Gastroesophageal sphincter (tissue), 4 donors: ENCODE results near the gene MINDY3. TPM values are rescaled to one million over a fixed set of nuclear protein-coding genes. Genes with fewer than 3 reads are reported as not detected.

Source experiments
- ATAC-seq: fragments of 150-250 bp; one replicate; pipeline ENCODE4 v1.9.1; 2016; ENCODE audit warnings: mild to moderate bottlenecking, moderate library complexity
- H3K27ac ChIP-seq, 4 donors: fragments of 200-600 bp; sonication (generic) in 3 of 4; 1 replicate in 3 of 4; 2 replicates in 1 of 4; pipeline ENCODE4 v1.5.1; 2016 to 2019
- H3K27me3 ChIP-seq: fragments of 200-600 bp; sonication (generic); one replicate; pipeline ENCODE4 v1.5.1; 2019
- H3K36me3 ChIP-seq, 2 donors: fragments of 200-600 bp; sonication (generic); one replicate each; pipeline ENCODE4 v1.5.1; 2019; ENCODE audit warnings: control low read depth in 1 of 2
- H3K4me1 ChIP-seq, 3 donors: fragments of 200-600 bp; sonication (generic); 1 replicate in 2 of 3; 2 replicates in 1 of 3; pipeline ENCODE4 v1.5.1; 2016 to 2019; ENCODE audit warnings: control low read depth in 2 of 3
- H3K4me3 ChIP-seq, 2 donors: fragments of 200-600 bp; sonication (generic); one replicate each; pipeline ENCODE4 v1.5.1; 2019; ENCODE audit warnings: mild to moderate bottlenecking in 1 of 2, moderate library complexity in 1 of 2
- H3K9me3 ChIP-seq, 3 donors: fragments of 200-600 bp; sonication (generic); one replicate each; pipeline ENCODE4 v1.5.1; 2017 to 2019; ENCODE audit warnings: control low read depth in 2 of 3
- EP300 ChIP-seq: sonication (generic); formaldehyde crosslinking; IDR thresholded peaks from one replicate; pipeline ENCODE4 v1.6.1; 2017; ENCODE audit warnings: antibody characterized with exemption, mild to moderate bottlenecking
- POLR2A ChIP-seq, 2 donors: fragments of 450-650 bp; IDR thresholded peaks; one replicate each; pipeline ENCODE4 v1.6.1; 2017; ENCODE audit warnings: antibody characterized with exemption in 2 of 2, mild to moderate bottlenecking in 2 of 2, moderate library complexity in 1 of 2
- POLR2AphosphoS5 ChIP-seq: sonication (generic); formaldehyde crosslinking; IDR thresholded peaks from one replicate; pipeline ENCODE4 v1.6.1; 2017; ENCODE audit warnings: antibody characterized with exemption
- WGBS, 2 donors: methylation state at CpG; one replicate each; pipeline ENCODE4 v1.1.5; 2018; ENCODE audit warnings: low coverage in 1 of 2; 5-methylcytosine and 5-hydroxymethylcytosine counted together
- total RNA-seq, 4 donors: library from RNA; depleted of rRNA; stranded (reverse); fragments of >200 nt; gene quantifications; one replicate each; pipeline ENCODE4 v1.1.0, GENCODE V29; 2016
- TF ChIP-seq, protein P1 (sequence below), 4 experiments: fragments of 200-600 bp in 2 of 4; fragments of 450-650 bp in 2 of 4; sonication (generic) in 1 of 4; IDR thresholded peaks; one replicate each; pipeline ENCODE4 v1.5.1; 2017 to 2019; ENCODE audit warnings: antibody characterized with exemption in 4 of 4, mild to moderate bottlenecking in 2 of 4, moderate library complexity in 2 of 4

MINDY3 gene
- total RNA-seq, 4 donors from 2014 or later = 21.8 to 93.6 (median 36.7) TPM

- Histone ChIP-seq H3K36me3 (peaks cover 0 to 9% of the 10 kb centered on the region in 2 donors), H3K4me3 (no peak overlapping the region), H3K9me3 (no peaks in the 10 kb centered on the region), H3K4me1 (peaks cover 0 to 31% (median 0%) of the 10 kb centered on the region in 3 donors), H3K27me3 (no peaks in the 10 kb centered on the region), H3K27ac (no peak overlapping the region)
- WGBS, 2 donors = 87 to 96% methylated on average over 3 of the region's 3 CpGs
- no peak for ATAC-seq
- TF ChIP-seq, protein P1, sequence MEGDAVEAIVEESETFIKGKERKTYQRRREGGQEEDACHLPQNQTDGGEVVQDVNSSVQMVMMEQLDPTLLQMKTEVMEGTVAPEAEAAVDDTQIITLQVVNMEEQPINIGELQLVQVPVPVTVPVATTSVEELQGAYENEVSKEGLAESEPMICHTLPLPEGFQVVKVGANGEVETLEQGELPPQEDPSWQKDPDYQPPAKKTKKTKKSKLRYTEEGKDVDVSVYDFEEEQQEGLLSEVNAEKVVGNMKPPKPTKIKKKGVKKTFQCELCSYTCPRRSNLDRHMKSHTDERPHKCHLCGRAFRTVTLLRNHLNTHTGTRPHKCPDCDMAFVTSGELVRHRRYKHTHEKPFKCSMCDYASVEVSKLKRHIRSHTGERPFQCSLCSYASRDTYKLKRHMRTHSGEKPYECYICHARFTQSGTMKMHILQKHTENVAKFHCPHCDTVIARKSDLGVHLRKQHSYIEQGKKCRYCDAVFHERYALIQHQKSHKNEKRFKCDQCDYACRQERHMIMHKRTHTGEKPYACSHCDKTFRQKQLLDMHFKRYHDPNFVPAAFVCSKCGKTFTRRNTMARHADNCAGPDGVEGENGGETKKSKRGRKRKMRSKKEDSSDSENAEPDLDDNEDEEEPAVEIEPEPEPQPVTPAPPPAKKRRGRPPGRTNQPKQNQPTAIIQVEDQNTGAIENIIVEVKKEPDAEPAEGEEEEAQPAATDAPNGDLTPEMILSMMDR (IDR thresholded peaks at IDR 0.05) = no peak
- TF ChIP-seq POLR2AphosphoS5 (no peak), EP300 (no peak), POLR2A (IDR thresholded peaks at IDR 0.05) (no peak)
These were observed 46.9 kb downstream of the MINDY3 start for GRCh38 chr10:15813415-15813814.

GRCh38 chr10:15809450-15809849 lies 50.9 kb downstream of the MINDY3 start:
- no peak for ATAC-seq
- H3K36me3 ChIP-seq = peaks cover 0 to 17% of the 10 kb centered on the region in 2 donors
- H3K4me1 ChIP-seq = peaks cover 0 to 36% (median 0%) of the 10 kb centered on the region in 3 donors
- 89 to 93% methylated on average over 3 to 4 of the region's 4 CpGs for WGBS, 2 donors
- no peak overlapping the region for H3K4me3 ChIP-seq
- no peaks in the 10 kb centered on the region for H3K27me3 ChIP-seq
- no peaks in the 10 kb centered on the region for H3K9me3 ChIP-seq
- no peak overlapping the region for H3K27ac ChIP-seq
- no peak for TF ChIP-seq POLR2AphosphoS5
- TF ChIP-seq, protein P1 (IDR thresholded peaks at IDR 0.05) = no peak
- TF ChIP-seq EP300 = no peak
- no peak for TF ChIP-seq POLR2A (IDR thresholded peaks at IDR 0.05)

DNA sequence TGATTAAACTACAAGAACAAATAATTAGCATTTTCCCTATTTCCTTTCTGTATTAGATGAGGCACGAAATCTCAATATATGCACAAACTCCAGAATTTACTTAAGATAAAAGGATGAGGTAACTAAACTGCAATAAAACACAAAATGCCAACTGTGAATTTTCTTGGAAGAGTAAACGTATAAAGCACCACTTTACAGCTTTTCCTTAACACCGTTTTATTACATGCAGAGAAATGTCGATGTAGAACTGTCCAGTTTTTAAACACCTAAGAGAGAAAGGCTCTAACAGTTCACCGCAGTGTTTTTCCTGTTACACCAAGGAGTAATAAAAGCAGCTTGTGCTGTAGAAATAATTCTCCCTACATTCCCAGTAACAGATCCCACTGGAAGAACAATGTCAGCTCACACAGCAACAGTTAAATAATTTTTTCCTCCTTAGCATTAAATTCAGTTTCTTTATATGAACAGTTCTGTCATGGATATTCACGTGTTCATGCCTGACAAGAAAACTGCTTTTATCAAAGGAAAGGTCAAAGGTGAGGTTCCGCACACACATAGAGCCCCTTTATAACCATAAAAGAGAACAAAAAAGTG lies 52.0 kb downstream of the MINDY3 start:
- Histone ChIP-seq H3K27ac (no peak overlapping the region), H3K36me3 (peaks cover 0 to 19% of the 10 kb centered on the region in 2 donors), H3K9me3 (no peaks in the 10 kb centered on the region), H3K27me3 (no peaks in the 10 kb centered on the region), H3K4me3 (no peak overlapping the region), H3K4me1 (peaks cover 0 to 34% (median 0%) of the 10 kb centered on the region in 3 donors)
- TF ChIP-seq POLR2AphosphoS5 = no peak
- no peak for TF ChIP-seq EP300
- TF ChIP-seq, protein P1 (IDR thresholded peaks at IDR 0.05) = no peak
- no peak for TF ChIP-seq POLR2A (IDR thresholded peaks at IDR 0.05)
- 60 to 68% methylated on average over 4 to 7 of the region's 7 CpGs for WGBS, 2 donors
- ATAC-seq = no peak

- ATAC-seq = no peak
- peaks cover 0 to 34% of the 10 kb centered on the region in 2 donors for H3K36me3 ChIP-seq
These were observed 54.8 kb downstream of the MINDY3 start for GRCh38 chr10:15805395-15806058.

GRCh38 chr10:15804109-15804508 lies 56.2 kb downstream of the MINDY3 start:
- WGBS, 2 donors = 94 to 100% methylated on average over 4 of the region's 4 CpGs
- TF ChIP-seq POLR2AphosphoS5 = no peak
- H3K36me3 ChIP-seq = peaks cover 0 to 38% of the 10 kb centered on the region in 2 donors
- no peak overlapping the region for H3K4me3 ChIP-seq
- peaks cover 0 to 10% (median 0%) of the 10 kb centered on the region in 3 donors for H3K9me3 ChIP-seq
- H3K27me3 ChIP-seq = no peaks in the 10 kb centered on the region
- H3K4me1 ChIP-seq = peaks cover 0 to 41% (median 3%) of the 10 kb centered on the region in 3 donors
- no peak overlapping the region for H3K27ac ChIP-seq
- no peak for ATAC-seq

More at GRCh38 chr10:15805395-15806058, 54.8 kb downstream of the MINDY3 start:
- peaks cover 0 to 36% (median 3%) of the 10 kb centered on the region in 3 donors for H3K4me1 ChIP-seq
- peaks cover 0 to 9% (median 0%) of the 10 kb centered on the region in 3 donors for H3K9me3 ChIP-seq
- no peak overlapping the region for H3K27ac ChIP-seq
- H3K4me3 ChIP-seq = no peak overlapping the region
- no peaks in the 10 kb centered on the region for H3K27me3 ChIP-seq
- no peak for TF ChIP-seq POLR2AphosphoS5
- no peak for TF ChIP-seq EP300
- 81 to 82% methylated on average over 5 of the region's 5 CpGs for WGBS, 2 donors
